ENCODE data around the gene ACOT9.
"Not testable (repeated sequence)": the region's sequence is repeated elsewhere in the genome, so short reads cannot be mapped to it uniquely, and the experiment has no call there.

ACOT9 gene

DNA sequence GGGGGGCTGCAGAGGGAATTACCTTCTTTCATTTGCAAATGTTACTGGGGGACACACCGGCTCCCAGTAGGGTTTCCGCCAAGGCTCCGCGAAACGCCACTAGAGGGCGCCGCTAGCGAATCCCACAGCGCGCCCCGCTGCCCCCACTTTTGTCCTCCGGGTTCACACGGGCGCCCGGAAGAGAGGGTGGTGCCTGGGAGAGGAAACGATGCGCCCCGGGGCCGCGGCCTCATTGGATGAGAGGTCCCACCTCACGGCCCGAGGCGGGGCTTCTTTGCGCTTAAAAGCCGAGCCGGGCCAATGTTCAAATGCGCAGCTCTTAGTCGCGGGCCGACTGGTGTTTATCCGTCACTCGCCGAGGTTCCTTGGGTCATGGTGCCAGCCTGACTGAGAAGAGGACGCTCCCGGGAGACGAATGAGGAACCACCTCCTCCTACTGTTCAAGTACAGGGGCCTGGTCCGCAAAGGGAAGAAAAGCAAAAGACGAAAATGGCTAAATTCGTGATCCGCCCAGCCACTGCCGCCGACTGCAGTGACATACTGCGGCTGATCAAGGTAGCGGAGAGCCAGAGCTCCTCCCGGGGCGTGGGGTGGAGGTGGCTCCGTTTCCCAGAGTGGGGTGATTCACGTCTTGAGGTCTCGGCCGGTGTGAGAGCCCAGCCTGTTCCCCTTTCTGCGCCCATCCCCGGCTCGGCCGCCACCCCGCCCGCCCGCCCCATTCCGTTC, 40.0 kb upstream of the ACOT9 start, which contains the start of gene SAT1:
SAT1 (plus strand) TSS at position 311 of the 726 bp plus-strand sequence; CDS start at position 490, 179 bp downstream.
- peak; percentile 89 for FAIRE-seq
- peak; percentile 63 for DNase-seq (ENCODE audit: insufficient read length)
- peak; percentile 99 for TF ChIP-seq POLR2A (IDR thresholded peaks at IDR 0.05; ENCODE audit: low read depth, low read length)
- TF ChIP-seq POLR2AphosphoS5 (IDR thresholded peaks at IDR 0.05; ENCODE audit: low read depth, low read length), result peak; percentile 98
- peak; percentile 86 for TF ChIP-seq TAF1 (IDR thresholded peaks at IDR 0.05; ENCODE audit: borderline replicate concordance, low read depth, low read length)

DNA sequence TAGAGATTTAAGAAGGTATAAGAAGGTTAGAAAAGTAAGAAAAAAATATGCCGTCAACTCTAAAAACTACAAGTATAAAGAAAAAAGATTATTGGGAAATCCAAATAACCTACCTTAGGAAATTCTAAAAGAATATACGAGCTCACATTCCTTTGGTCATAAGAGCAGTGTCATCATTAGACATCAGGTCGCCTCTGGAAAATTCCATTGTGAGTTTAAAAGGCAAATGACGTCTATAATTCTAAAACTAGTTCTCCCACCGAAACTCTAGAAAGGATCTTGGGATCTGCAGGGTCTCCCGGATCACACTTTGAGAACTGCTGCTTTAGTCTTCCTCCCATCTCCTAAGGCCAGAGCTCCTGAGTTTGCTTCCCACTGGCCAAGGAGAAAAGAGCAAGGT, 39.4 kb upstream of the ACOT9 start:
- no peak for FAIRE-seq

DNA sequence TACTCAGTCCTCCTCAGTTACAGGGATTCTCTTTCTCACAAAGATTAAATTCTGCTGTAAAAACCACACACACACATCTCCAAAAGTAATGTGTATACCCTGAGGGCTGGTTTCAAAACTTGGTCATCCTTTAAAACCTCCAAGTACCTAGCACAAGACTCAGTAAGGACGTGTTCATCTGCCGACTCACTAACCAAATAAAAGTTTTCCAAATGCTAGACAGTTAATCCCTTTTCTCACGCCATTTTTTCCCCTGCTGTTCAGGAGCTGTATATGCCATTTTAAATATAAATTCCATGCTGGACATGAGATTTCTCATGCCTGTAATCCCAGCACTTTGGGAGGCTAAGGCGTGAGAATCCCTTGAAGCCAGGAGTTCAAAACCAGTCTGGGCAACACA, 35.9 kb upstream of the ACOT9 start:
- no peak for TF ChIP-seq TAF1 (IDR thresholded peaks at IDR 0.05; ENCODE audit: borderline replicate concordance, low read depth, low read length)
- TF ChIP-seq POLR2AphosphoS5 (IDR thresholded peaks at IDR 0.05; ENCODE audit: low read depth, low read length), result no peak
- no peak for TF ChIP-seq POLR2A (IDR thresholded peaks at IDR 0.05; ENCODE audit: low read depth, low read length)
- FAIRE-seq (no peak), DNase-seq (ENCODE audit: insufficient read length) (no peak)

More for the DNA sequence above, 39.4 kb upstream of the ACOT9 start:
- DNase-seq (ENCODE audit: insufficient read length), result no peak
- no peak for TF ChIP-seq TAF1 (IDR thresholded peaks at IDR 0.05; ENCODE audit: borderline replicate concordance, low read depth, low read length)
- TF ChIP-seq POLR2A (IDR thresholded peaks at IDR 0.05; ENCODE audit: low read depth, low read length), result no peak
- TF ChIP-seq POLR2AphosphoS5 (IDR thresholded peaks at IDR 0.05; ENCODE audit: low read depth, low read length), result no peak

DNA sequence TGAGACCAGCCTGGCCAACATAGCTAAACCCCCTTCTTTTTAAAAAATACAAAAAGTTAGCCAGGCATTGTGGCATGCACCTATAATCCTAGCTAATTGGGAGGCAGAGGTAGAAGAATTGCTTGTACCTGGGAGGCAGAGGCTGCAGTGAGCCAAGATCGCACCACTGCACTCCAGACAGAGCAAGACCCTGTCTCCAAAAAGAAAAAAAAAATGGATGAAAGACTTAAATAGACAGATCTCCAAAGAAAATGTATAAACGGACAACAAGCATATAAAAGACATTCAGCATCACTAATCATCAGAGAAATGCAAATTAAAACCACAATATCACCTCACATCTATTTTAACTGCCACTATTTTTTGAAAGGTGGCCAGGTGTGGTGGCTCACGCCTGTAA, 33.3 kb upstream of the ACOT9 start:
- no peak for FAIRE-seq
- TF ChIP-seq POLR2A (IDR thresholded peaks at IDR 0.05; ENCODE audit: low read depth, low read length), result no peak
- no peak for TF ChIP-seq TAF1 (IDR thresholded peaks at IDR 0.05; ENCODE audit: borderline replicate concordance, low read depth, low read length)
- no peak for TF ChIP-seq POLR2AphosphoS5 (IDR thresholded peaks at IDR 0.05; ENCODE audit: low read depth, low read length)
- no peak for DNase-seq (ENCODE audit: insufficient read length)

DNA sequence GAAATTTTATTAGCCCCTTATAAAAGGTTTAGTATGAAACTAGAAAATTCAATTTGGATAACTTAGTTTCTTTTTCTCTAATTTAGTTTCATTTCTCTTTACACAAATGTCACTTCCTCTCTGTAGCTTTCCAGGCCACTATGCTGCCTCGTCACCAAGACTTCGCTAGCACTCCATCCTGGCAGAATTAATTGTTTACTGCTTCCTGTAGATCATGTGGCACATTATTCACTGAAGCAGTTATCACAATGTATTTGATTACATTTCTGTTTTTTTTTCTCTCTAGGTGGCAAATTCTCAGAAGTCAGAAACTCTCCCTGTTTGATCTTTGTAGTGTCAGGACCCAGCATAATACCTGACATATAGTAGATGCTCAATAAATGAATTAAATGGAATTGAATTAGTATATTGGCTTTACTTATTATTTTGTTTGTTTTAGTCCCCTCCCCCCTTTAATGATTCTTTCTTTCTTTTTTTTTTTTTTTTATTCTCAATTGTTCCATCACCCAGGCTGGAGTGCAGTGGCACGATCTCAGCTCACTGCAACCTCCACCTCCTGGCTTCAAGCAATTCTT, 30.6 kb upstream of the ACOT9 start:
- TF ChIP-seq POLR2A (IDR thresholded peaks at IDR 0.05; ENCODE audit: low read depth, low read length) (no peak), TAF1 (IDR thresholded peaks at IDR 0.05; ENCODE audit: borderline replicate concordance, low read depth, low read length) (no peak), POLR2AphosphoS5 (IDR thresholded peaks at IDR 0.05; ENCODE audit: low read depth, low read length) (no peak)
- no peak for DNase-seq (ENCODE audit: insufficient read length)
- peak; percentile 33 for FAIRE-seq

GRCh38 chrX:23771086-23771485, 28.0 kb upstream of the ACOT9 start:
- not testable (repeated sequence) for FAIRE-seq; DNase-seq (ENCODE audit: insufficient read length)

GRCh38 chrX:23770142-23770541, 27.1 kb upstream of the ACOT9 start:
- no peak for DNase-seq (ENCODE audit: insufficient read length)
- no peak for TF ChIP-seq POLR2A (IDR thresholded peaks at IDR 0.05; ENCODE audit: low read depth, low read length)
- no peak for TF ChIP-seq POLR2AphosphoS5 (IDR thresholded peaks at IDR 0.05; ENCODE audit: low read depth, low read length)
- no peak for TF ChIP-seq TAF1 (IDR thresholded peaks at IDR 0.05; ENCODE audit: borderline replicate concordance, low read depth, low read length)
- FAIRE-seq, result no peak

GRCh38 chrX:23766650-23767551, 23.8 kb upstream of the ACOT9 start:
- TF ChIP-seq TAF1 (IDR thresholded peaks at IDR 0.05; ENCODE audit: borderline replicate concordance, low read depth, low read length) (no peak), POLR2A (IDR thresholded peaks at IDR 0.05; ENCODE audit: low read depth, low read length) (no peak), POLR2AphosphoS5 (IDR thresholded peaks at IDR 0.05; ENCODE audit: low read depth, low read length) (no peak)
- DNase-seq (ENCODE audit: insufficient read length), result no peak
- no peak for FAIRE-seq

DNA sequence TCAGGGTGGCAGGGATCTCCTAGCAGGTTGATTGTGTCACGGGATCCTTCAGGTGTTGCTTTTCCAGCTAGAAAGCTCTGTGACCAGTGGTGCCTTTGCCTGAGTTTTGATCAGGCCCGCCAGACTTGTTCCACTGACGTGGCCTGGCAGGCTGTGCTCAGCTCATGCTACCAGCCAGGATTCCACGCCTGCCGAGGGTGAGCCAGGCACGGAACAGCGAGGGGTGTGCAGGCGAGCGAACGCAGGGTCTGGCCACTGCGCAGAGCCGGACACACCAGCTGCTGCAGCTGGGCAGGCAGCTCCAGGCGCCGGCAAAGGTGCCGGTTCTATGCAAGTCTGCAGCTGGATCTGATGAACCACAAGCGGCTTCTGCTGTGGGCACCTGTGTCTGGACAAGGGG, 22.8 kb upstream of the ACOT9 start:
- DNase-seq (ENCODE audit: insufficient read length) (no peak), FAIRE-seq (no peak)
- TF ChIP-seq POLR2A (IDR thresholded peaks at IDR 0.05; ENCODE audit: low read depth, low read length) (no peak), TAF1 (IDR thresholded peaks at IDR 0.05; ENCODE audit: borderline replicate concordance, low read depth, low read length) (no peak), POLR2AphosphoS5 (IDR thresholded peaks at IDR 0.05; ENCODE audit: low read depth, low read length) (no peak)

GRCh38 chrX:23765449-23765848, 22.4 kb upstream of the ACOT9 start:
- FAIRE-seq, result no peak
- no peak for DNase-seq (ENCODE audit: insufficient read length)
- TF ChIP-seq TAF1 (IDR thresholded peaks at IDR 0.05; ENCODE audit: borderline replicate concordance, low read depth, low read length), result no peak
- no peak for TF ChIP-seq POLR2A (IDR thresholded peaks at IDR 0.05; ENCODE audit: low read depth, low read length)
- TF ChIP-seq POLR2AphosphoS5 (IDR thresholded peaks at IDR 0.05; ENCODE audit: low read depth, low read length), result no peak

- FAIRE-seq, result peak; percentile 27
- no peak for DNase-seq (ENCODE audit: insufficient read length)
- TF ChIP-seq POLR2AphosphoS5 (IDR thresholded peaks at IDR 0.05; ENCODE audit: low read depth, low read length) (no peak), TAF1 (IDR thresholded peaks at IDR 0.05; ENCODE audit: borderline replicate concordance, low read depth, low read length) (no peak), POLR2A (IDR thresholded peaks at IDR 0.05; ENCODE audit: low read depth, low read length) (no peak)
Observed at GRCh38 chrX:23764188-23764984, 21.3 kb upstream of the ACOT9 start.

All from GM12892 (cell line).